HPDE6-E6E7 (cell line): ENCODE measurements around the gene MIPEP.

ENCODE experiments used
- DNase-seq: peaks from one replicate; pipeline ENCODE4 v3.0.0; 2011; ENCODE audit warnings: missing footprints; ENCODE audit errors: extremely low spot score

MIPEP gene

DNA sequence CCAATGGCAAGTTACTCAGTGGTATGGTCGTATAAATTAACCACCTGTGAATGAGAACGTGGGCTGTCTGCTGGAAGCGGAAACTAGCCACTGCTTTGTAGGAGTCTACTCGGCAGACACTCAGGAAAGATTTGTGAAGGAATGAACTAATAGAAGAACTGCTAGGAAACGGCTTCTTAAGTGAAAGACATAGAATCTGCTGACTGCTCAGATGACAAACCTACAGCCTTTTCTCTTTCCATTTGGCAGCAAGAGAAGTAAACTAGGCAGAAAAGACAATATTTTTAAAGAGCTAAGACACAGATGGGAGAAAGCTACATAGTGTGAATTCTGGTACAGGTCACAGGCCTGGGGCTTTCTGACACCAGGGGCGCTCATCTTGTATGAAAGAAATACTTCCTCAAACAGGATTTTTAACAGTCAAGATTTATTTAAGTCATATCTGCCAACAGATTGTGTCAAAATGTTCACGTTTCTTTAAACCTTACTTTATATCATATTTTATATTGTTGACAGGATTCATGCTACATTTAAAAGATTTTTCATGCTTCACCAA is 78.4 kb downstream of the MIPEP start:
- no peak for DNase-seq

DNA sequence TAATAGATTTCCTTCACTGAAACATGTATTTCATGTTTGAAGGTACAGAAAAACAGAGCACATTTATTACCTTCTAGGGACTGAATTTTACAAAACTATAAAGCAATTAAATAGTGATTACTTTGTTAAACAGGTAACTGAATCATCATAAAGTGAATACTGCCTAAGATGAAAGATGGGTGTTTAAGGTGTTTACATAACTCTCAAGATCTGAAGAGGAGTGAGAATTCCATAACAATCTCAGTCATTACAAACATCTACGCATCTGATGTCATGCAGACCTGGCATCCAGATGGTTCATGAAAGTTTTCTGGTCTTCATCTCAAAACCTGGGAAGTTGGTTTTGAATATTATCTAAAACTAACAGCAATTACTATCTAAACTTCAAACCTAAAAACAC is 80.4 kb downstream of the MIPEP start:
- no peak for DNase-seq

DNA sequence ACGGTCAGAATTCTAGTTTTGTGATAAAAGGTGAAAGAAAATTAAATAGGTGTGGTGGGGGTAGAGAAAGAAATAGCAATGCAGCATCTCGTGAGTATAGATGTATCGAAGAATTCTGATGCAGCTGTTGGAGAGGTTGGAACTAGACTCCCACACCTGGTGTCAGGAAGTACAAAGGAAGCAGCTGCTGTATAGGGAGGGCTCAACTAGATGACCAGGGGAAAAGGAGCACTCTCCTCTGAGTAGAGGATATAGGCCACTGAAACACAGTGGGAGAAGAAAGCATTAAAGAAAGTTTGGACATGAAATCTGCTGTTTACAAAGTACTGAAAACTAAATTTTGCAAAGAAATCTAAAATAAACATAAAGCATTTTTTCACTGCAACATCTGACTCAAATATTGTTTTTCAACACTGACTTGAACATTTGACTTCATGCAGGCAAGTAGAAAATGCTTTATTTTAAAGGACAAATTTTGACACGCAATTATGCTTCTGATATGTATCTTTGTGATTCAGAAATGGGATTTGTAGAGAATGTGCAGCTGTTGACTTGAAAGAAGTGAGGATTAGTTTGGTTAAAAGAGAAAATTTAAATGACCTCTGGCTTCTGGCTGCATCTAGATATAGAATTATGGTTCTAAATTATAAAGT is 82.2 kb downstream of the MIPEP start:
- no peak for DNase-seq

DNA sequence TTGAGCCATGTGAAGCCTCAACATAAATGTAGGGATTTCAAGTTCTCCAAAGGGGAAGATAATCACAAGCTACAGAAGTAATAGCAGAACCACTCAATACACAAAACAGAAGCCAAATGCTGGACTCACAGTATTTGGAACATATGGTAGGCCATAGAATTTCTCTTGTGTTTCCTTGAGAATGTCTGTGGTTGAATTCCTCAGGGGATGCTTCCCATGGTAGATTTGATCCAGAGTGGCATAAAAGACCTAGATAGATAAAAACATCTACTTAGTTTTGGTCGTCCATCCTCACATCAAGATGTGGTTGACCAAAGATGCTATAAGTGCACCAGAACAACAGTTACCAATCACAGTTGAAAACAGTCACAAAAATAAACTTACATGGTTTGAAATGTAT is 83.4 kb downstream of the MIPEP start:
- DNase-seq: no peak

DNA sequence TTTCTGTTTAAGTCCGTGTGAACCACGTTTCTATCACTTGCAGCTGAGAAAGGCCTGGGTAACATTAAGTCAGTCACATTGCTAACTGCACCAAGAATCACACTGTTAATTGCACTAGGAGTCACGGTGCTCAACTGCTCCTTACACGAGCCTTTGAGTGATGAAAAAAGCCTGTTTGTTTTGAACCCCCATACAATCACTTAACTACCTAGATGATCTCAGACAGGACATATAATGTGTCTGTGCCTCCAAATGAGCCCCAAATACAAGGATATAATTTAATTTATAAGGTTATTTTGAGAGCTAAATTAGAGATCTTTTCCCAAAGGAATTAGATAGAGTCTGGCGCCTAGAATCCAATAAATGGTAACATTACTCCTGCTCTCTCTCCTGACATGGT is 84.1 kb downstream of the MIPEP start:
- no peak for DNase-seq

DNA sequence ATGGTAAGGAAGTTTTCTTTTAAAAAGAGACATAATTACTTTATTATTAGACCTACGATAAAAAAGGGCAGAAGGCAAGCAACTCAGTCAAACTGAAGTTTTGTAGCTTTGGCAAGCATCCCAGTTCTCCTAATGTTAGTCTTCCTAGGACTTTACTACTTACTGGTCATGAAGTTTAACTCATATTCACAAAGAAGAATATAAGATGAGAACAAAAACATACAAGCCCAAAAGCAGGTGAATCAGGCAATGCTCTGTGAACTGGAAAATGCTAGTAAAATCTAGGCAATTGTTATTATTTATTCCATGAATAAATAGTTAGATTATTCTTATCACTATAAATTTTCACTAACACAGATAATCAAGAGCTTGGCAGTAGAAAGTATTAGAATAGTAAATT is 85.0 kb downstream of the MIPEP start:
- DNase-seq: no peak

DNA sequence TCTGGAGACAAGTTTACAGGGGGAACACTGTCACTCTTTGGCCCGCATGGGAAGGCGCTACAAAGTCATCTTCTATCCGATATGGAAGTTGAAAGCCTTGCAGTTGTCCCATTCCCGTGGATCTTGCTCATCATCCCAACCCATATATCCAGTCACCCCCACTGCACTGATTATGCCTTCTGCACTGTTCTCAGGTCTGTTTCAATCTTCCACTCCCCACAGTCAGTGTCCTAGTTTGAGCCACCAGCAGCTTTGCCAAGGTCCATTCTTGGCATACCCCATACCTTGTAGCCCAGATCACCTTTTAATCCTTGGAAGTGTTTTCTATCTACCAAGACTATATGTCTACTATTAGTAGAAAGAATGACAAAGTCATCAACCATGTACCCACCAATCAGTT is 88.1 kb downstream of the MIPEP start:
- no peak for DNase-seq

DNA sequence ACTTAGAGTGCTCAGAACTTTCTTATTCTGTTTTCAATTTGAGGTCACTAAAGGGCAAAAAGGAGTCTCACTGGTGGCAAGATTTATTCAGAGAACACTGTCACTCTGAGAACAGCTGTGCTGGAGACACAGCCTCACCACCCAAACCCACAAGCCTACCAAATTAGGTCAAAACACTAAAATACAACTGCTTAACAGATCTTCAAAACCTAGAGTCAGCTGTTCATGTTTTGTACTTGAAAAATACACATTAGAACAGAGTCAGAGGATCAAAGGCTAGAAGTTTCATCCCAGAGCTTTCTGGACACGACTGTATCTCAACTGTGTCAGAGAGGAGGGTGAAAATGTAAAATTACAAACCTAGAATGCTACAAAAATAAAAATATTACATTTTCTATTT is 89.3 kb downstream of the MIPEP start:
- no peak for DNase-seq

DNA sequence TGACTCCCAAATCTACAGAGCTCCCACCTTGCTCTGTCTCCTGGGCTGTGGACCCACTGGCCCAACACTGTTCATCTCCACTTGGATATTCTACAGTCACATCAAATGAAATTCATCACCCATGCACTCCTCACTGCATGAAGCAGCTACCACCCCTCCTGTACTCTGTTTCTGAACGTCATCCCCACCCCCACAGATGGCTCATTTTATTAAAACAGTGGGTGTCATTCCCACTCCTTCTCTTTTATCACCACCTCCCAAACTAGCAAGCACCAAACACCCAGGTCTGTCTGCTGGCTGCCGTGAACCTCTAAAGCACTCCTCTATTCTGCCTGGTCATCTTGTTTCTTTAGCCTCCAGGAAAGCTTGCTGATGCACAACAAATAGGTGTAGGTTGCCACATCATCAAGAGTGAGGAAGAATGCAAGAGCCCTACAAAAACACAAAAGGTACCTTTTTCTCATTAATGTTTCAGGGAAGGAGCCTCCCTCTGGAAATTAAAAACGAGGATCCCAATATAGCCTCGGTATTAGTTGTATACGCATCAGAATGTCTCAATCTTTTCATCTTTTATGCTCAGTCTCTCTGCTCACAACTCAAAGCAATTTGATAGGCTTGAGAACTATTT is 91.8 kb downstream of the MIPEP start:
- no peak for DNase-seq

DNA sequence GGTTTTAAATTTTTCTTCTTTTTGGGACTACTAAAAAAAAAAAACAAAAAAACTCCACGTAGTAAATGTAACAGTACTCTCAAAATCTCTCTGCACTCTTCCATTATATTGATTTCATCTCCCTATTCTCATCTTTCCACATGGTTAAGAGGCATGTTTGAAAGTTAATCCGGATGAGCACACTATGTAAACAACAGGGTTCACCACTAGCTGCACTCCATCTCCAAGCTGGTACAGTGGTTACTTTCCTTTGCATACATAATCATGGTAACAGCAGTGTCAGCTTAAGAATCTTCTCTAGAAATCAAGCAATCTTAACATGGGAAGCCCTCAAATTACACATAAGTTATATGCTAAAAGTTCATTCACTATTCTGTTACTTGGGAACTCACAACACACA is 92.6 kb downstream of the MIPEP start:
- no peak for DNase-seq

DNA sequence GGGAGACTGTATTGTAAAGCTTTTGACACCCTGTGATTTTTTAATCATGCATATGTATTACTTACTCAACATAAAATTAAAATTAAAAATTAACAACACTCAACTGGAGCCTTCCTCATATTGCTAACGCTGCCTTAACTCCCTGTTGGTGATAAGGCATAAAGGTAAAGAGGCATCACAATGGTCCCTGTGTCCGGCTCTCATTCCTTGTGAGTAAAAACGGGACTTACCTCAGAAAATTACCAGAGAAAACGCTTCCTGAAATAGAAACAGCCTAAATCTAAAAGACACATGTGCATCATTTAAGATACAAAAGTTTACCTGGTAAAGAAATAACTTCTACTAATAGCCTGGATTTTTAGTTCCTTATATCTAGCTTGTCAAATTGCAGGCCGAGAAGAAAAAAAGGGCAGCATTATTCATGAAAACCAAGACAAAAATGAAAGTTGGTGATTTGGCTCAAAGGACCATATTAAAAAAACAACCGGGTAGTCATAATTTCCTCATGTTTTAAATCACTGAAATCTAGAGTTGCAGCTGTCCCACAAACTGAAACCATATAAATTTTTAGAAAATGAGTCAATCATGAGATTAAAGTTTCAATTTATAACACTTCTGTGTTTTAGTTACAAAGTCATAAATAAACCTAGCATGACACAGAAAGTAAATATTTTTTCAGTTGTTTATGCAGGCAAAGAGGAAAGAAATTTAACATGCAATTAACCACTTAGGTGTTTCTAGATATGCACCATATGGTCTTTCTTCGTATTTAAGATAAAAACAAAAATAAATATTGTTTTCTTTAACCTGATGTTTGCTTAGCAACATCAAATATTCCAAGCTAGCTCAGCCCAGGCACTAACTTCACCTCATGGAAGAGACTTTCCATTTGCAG is 94.7 kb downstream of the MIPEP start:
- DNase-seq: no peak

DNA sequence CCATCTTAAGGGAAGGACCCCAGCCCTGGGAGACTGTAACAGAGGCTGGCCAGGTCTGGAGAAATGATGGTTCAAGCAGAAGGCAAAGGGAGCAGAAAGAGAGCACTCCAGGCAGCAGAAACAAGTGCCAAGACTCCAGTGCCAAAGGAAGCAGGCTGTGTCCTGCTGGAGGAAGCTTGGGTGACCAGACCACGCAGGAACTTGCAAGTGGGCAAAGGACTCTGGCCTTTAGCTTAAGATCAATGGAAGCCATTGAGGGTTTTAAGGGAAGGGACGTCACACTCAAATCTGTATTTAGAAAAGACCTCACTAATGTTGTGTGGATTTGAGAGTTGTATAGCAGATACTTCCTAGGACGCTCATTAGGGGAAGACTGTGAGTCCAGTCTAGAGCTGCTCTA is 95.5 kb downstream of the MIPEP start:
- no peak for DNase-seq

DNA sequence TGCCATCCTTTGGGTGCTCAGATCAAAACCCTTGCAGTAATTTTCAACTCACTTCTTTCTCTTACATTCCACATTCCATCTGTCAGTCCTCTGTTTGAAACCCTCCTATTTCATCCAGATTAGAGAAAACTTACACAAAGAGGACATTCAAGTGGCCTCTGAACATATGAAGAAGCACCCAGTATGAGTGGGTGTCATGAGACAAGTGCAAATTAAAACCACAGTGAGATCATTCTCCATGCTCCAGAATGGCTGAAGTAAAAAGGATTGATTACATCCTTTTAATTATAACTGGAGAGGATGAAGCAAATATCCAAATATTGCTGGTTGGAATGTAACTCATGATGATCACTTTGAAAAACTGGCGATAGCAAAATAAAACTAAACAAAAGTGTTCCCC is 96.5 kb downstream of the MIPEP start:
- no peak for DNase-seq

DNA sequence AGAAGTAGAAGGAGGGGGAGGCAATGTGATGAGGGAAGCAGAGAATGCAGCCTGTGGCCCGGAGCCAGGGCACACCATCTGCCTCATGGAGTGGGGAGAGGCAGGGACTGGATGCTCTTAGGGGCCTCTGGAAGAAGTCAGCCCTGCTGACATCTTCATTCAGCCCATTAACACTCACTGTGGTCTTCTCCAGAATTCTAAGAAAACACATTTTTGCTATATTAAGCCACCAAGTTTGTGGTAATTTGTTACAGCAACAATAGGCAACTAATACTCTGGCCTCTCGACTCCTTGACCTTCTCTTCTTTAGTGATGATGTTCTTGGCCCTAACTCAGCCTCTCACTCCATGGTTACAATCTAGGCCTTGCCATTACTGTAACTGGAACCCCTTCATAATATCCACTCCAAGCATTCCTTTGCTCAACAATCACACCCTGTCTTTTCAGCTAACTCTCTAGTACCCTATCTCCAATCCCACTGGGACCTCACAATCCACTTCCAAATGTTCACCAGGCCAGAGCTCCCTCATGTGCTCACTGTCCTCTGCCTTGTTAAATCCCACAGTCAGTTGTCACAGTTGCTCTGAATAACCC is 98.5 kb downstream of the MIPEP start:
- DNase-seq: no peak

DNA sequence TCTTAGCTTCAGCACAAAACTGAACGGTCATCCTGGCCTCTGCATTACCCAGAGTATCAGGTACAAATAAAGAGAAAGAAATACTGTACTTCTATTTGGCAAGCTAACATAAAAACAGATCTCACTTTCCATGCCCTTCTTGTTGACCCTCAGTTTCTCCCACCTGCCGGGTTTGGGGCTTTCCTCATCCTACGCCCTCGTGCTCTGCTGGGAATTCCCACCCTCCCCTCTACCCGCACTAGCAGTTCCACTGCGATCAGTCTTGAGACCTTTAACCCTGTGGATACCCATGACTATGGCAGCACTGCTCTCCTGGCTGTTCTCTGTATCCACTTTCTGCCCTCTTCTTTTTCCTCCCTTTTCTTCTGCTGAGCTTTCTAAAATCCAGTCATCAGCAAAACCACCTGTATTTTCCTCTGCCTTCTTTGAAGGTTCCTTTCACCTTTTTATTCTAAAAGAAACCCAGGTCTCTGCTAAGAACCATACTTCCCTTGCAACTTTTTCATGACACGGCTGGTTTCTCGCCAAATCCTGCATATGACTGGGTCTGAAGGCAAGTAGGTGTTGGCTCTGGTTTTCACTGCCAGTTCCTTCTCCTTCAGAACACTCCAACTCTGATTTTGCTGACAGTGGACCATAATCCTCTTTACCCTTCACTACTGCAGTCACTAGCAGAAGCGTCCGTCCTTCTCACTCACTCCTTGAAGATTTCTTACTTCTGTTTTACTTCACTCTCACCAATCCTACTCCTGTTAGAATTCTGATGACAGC is 99.4 kb downstream of the MIPEP start:
- DNase-seq: no peak

DNA sequence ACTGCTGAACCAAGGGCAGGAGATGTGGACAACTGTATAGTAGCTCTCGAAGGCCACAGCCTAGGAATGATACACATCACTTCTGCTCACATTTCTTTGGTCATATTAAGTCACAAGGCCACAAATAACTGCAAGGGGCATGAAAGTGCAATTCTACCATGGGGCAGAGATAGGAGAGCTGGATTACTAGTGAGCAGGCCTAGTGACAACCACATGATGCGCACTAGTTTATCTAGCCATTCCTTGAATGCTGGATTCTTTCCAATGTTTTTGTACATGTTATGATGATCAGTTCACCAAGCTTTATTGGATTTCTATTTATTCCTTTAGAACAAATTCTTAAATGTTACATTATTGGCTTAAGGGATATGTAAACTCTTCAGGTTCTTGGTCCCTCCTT is 100.7 kb downstream of the MIPEP start:
- no peak for DNase-seq

DNA sequence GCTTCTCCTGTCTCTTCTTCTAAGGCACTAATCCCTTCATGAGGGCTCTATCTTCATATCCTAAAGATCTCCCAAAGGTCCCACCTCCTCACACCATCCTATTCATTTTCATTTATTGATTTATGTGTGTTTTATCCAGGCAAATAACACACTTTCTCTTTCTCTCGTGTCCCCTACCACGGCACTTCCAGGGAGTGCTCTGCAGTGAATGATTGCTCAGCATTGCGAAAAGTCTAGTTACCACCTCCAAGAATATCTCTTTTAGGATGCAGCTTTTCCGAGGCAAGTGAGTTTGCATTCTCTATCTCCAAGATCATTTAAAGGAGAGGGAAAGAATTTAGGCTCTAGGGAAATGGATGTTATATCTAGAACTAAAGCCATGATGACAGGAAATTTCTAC is 101.7 kb downstream of the MIPEP start:
- no peak for DNase-seq

DNA sequence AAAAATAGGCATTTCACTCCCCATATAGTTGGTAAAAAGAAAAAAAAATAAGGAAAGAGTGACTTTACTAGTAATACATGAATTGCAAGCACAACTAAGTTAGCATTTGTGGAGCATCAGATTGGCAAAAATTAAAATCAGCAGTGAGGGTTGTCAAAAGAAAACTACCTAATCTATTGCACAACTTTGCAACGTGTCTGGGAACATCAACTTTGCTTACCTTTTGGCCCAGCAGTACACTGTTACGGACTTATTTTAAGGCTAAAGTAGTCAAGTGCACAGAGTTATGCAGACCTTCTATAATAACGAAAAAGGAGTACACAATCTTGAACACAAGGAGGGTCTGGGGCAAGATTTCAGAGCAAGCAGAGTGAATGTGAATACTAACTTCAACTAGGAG is 102.6 kb downstream of the MIPEP start:
- DNase-seq: no peak

DNA sequence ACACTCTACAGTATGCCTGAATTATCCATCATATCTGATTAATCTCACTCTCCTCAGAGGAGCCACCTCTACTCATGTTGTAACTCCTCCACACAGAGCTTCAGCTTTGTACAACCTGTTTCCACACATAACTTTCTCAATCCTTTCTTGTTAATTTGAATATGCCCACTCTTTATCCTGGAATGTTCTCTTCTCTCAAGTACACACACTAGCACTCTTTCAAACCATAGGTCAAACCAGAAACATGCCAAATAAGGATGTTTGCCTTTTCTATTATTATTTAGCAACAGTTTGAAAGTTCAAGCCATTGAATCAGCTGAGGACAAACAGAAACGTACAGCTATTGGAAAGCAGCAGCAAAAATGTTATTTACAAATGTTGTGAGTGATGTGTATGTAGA is 110.3 kb downstream of the MIPEP start:
- DNase-seq: no peak

DNA sequence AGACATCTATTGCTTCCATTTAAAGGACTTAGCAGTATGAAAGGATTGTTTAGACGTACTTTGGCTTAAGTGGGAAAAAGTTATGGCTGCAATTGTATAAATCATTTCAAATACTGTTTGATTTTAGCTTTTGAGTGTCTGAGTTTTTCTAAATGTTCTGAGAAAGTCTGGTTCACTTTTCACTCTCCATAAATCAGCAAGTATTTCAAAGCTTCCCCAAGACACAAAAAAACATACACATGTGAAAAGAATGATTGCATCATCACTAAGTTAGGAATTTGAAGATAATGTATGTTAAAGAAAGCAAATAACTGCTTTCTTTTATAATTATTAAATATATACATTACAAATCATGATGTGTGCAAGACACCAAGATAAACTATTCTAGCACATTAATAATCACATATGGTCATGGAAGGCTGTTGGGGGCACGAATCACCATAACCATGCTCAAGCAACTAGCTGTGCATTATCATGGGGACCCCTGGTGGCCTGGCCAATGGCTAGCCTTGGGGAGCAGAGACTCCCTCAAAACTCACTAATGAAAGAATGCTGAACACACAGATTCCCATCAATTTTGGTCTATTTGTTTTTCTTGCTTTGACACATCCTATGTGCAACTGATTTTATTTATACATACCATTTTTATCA is 111.1 kb downstream of the MIPEP start:
- DNase-seq: no peak

DNA sequence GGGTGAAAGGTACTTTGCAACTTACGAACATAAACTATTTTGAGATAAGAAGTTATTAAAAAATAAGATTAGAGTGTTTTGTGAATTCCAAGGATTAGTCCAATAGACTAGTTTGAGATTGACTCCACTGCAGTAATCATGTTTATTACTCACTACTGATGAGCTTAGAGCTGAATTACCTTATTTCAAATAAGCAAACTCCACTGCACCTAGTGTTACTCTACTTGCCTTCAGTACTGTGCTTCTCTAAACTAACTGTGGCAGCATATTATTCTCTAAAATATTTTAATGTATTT is 111.7 kb downstream of the MIPEP start:
- no peak for DNase-seq
